Measurements from ENCODE around the gene RIMBP2.
"Not testable (repeated sequence)": the region's sequence is repeated elsewhere in the genome, so short reads cannot be mapped to it uniquely, and the experiment has no call there.

The RIMBP2 gene

DNA sequence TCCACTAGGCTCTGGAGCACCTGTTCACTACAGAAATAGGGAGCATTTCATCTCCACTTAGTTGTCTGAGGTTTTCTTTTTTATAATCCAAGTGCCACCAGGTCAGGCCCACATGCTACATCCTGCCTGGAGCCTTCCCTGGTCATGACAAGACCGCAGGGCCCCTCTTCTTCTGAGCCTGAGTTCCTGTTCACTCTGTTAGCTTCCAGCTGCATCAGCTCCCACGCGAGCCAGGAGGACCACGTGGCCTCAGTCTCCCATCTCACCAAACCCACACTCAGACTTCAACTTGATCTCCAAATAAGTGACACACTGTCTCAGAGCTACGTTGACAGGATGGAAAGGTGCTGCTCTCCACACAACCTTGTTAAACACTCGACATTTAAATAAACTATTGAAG, 21.0 kb downstream of the RIMBP2 start:
- Histone ChIP-seq H4K91ac (ENCODE audit: low read depth, low read length, poor library complexity) (no peak overlapping the region), H2AK5ac (ENCODE audit: low read depth, low read length) (no peak overlapping the region), H3K9ac (ENCODE audit: low read depth, low read length, poor library complexity) (no peak overlapping the region), H4K8ac (ENCODE audit: low read depth, low read length) (no peak overlapping the region), H3K23ac (ENCODE audit: low read depth, low read length, poor library complexity) (no peak overlapping the region), H3K27me3 (ENCODE audit: control insufficient read depth in 3 of 3, insufficient read depth in 3 of 3, low read depth in 1 of 3, low read length in 3 of 3) (peaks cover 0 to 13% (median 0%) of the 10 kb centered on the region in 3 experiments), H3K4me3 (ENCODE audit: low read length in 2 of 2) (no peak overlapping the region), H2BK120ac (ENCODE audit: low read depth, low read length) (no peak overlapping the region), H3K27ac (replicated peaks; ENCODE audit: low read length) (no peak overlapping the region), H2BK15ac (ENCODE audit: low read length) (no peak overlapping the region), H2BK5ac (ENCODE audit: low read length) (no peak overlapping the region), H3K9me3 (replicated peaks in 1 of 2; ENCODE audit: control insufficient read depth in 2 of 2, insufficient read depth in 1 of 2, low read depth in 1 of 2, low read length in 2 of 2) (peaks cover 0 to 7% of the 10 kb centered on the region in 2 donors), H3K4ac (ENCODE audit: low read length) (no peak overlapping the region), H3K18ac (ENCODE audit: low read length) (no peak overlapping the region), H3K4me1 (ENCODE audit: control insufficient read depth in 2 of 2, insufficient read depth in 1 of 2, low read depth in 1 of 2, low read length in 2 of 2) (peaks cover 0 to 15% of the 10 kb centered on the region in 2 donors), H3K36me3 (replicated peaks in 1 of 2; ENCODE audit: control insufficient read depth in 2 of 2, insufficient read depth in 2 of 2, low read length in 2 of 2) (no peaks in the 10 kb centered on the region), H3K14ac (ENCODE audit: low read length) (no peak overlapping the region), H2BK12ac (ENCODE audit: low read length) (no peak overlapping the region), H3K4me2 (ENCODE audit: insufficient read depth, low read length, poor library complexity, severe bottlenecking) (no peak overlapping the region), H3K79me1 (ENCODE audit: low read depth, low read length) (peaks cover 2% of the 10 kb centered on the region), H2AFZ (ENCODE audit: low read length) (no peak overlapping the region)
- no CpG with 5 or more reads among the region's 6 CpGs for WGBS, 2 donors (ENCODE audit: extremely low coverage in 2 of 2, insufficient read length in 2 of 2, insufficient replicate concordance in 1 of 2)
- DNase-seq (ENCODE audit: low spot score) = no peak

DNA sequence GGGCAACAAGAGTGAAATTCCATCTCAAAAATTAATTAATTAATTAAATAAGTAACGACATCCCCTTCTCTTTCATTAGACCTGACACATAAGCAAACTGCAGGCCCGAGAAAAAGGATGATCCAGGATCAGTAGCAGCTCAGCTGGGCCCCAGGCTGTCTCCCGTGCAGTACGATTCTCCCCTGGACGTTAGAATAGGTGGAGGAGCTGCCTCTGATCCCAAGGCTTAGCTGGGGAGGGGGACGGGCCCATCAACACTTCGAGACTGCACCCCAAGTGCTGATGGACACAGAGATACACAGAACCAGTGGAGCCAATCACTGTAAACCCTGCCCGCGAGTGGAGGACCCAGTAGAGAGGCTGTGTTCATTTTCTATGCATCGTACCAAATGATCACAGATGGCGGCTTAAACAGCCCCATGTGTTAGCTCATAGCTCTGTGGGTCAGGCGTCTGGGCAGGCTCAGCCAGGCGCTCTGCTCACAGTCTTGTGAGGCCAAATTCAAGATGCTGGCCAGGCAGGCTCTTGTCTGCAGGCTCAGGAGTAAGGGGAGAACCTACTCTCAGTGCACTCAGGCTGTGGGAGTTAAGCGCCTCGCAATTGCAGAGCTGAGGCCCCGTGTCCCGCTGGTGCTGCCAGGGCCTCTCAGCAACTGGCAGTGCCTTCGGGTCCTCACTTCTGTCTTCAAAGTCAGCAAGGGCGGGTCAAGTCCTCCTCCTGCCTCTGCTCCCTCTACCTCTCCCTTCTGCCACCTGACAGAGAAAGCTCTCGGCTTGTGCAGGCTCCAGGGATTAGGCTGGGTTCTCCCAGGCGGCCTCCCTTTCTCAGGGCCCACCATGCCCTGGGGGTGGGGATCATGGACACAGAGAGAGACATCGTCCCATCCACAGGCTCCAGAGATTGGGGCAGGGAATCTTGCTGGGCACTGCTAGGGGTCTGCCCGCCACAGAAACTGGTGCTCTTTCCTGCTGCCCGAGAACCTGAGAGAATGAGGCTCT, 26.4 kb downstream of the RIMBP2 start:
- Histone ChIP-seq H3K4me1 (ENCODE audit: control insufficient read depth in 2 of 2, insufficient read depth in 1 of 2, low read depth in 1 of 2, low read length in 2 of 2) (peaks cover 0 to 14% of the 10 kb centered on the region in 2 donors), H2BK12ac (ENCODE audit: low read length) (no peak overlapping the region), H3K9ac (ENCODE audit: low read depth, low read length, poor library complexity) (no peak overlapping the region), H2AFZ (ENCODE audit: low read length) (no peak overlapping the region), H3K23ac (ENCODE audit: low read depth, low read length, poor library complexity) (no peak overlapping the region), H2BK5ac (ENCODE audit: low read length) (no peak overlapping the region), H3K79me1 (ENCODE audit: low read depth, low read length) (peaks cover 3% of the 10 kb centered on the region), H3K4ac (ENCODE audit: low read length) (no peak overlapping the region), H3K9me3 (replicated peaks in 1 of 2; ENCODE audit: control insufficient read depth in 2 of 2, insufficient read depth in 1 of 2, low read depth in 1 of 2, low read length in 2 of 2) (peaks cover 0 to 4% of the 10 kb centered on the region in 2 donors), H4K91ac (ENCODE audit: low read depth, low read length, poor library complexity) (no peak overlapping the region), H2BK15ac (ENCODE audit: low read length) (peak overlapping the region; percentile 47), H3K4me3 (ENCODE audit: low read length in 2 of 2) (no peak overlapping the region), H3K18ac (ENCODE audit: low read length) (peak overlapping the region; percentile 11), H3K27me3 (ENCODE audit: control insufficient read depth in 3 of 3, insufficient read depth in 3 of 3, low read depth in 1 of 3, low read length in 3 of 3) (peaks cover 0 to 27% (median 0%) of the 10 kb centered on the region in 3 experiments), H4K8ac (ENCODE audit: low read depth, low read length) (no peak overlapping the region), H2BK120ac (ENCODE audit: low read depth, low read length) (no peak overlapping the region), H3K27ac (replicated peaks; ENCODE audit: low read length) (no peak overlapping the region), H3K14ac (ENCODE audit: low read length) (no peak overlapping the region), H3K36me3 (replicated peaks in 1 of 2; ENCODE audit: control insufficient read depth in 2 of 2, insufficient read depth in 2 of 2, low read length in 2 of 2) (no peaks in the 10 kb centered on the region), H3K4me2 (ENCODE audit: insufficient read depth, low read length, poor library complexity, severe bottlenecking) (no peak overlapping the region), H2AK5ac (ENCODE audit: low read depth, low read length) (no peak overlapping the region)
- no peak for DNase-seq (ENCODE audit: low spot score)
- WGBS, 2 donors (ENCODE audit: extremely low coverage in 2 of 2, insufficient read length in 2 of 2, insufficient replicate concordance in 1 of 2) = no CpG with 5 or more reads among the region's 24 CpGs

GRCh38 chr12:130688999-130689398, 27.1 kb downstream of the RIMBP2 start:
- Histone ChIP-seq H3K4me1 (ENCODE audit: control insufficient read depth in 2 of 2, insufficient read depth in 1 of 2, low read depth in 1 of 2, low read length in 2 of 2) (peaks cover 0 to 14% of the 10 kb centered on the region in 2 donors), H3K27me3 (ENCODE audit: control insufficient read depth in 3 of 3, insufficient read depth in 3 of 3, low read depth in 1 of 3, low read length in 3 of 3) (peaks cover 0 to 24% (median 0%) of the 10 kb centered on the region in 3 experiments)
- not testable (repeated sequence) for H3K18ac ChIP-seq (ENCODE audit: low read length); H4K91ac ChIP-seq (ENCODE audit: low read depth, low read length, poor library complexity); H2BK12ac ChIP-seq (ENCODE audit: low read length); H2AK5ac ChIP-seq (ENCODE audit: low read depth, low read length); H3K9ac ChIP-seq (ENCODE audit: low read depth, low read length, poor library complexity); H2BK15ac ChIP-seq (ENCODE audit: low read length); H3K4ac ChIP-seq (ENCODE audit: low read length); H3K36me3 ChIP-seq (replicated peaks in 1 of 2; ENCODE audit: control insufficient read depth in 2 of 2, insufficient read depth in 2 of 2, low read length in 2 of 2); H3K23ac ChIP-seq (ENCODE audit: low read depth, low read length, poor library complexity); H3K4me3 ChIP-seq (ENCODE audit: low read length in 2 of 2); H2AFZ ChIP-seq (ENCODE audit: low read length); H4K8ac ChIP-seq (ENCODE audit: low read depth, low read length); H3K4me2 ChIP-seq (ENCODE audit: insufficient read depth, low read length, poor library complexity, severe bottlenecking); H2BK120ac ChIP-seq (ENCODE audit: low read depth, low read length); DNase-seq (ENCODE audit: low spot score); H3K9me3 ChIP-seq (replicated peaks in 1 of 2; ENCODE audit: control insufficient read depth in 2 of 2, insufficient read depth in 1 of 2, low read depth in 1 of 2, low read length in 2 of 2); H3K14ac ChIP-seq (ENCODE audit: low read length); H2BK5ac ChIP-seq (ENCODE audit: low read length); H3K27ac ChIP-seq (replicated peaks; ENCODE audit: low read length); H3K79me1 ChIP-seq (ENCODE audit: low read depth, low read length)
- no CpG with 5 or more reads among the region's 16 CpGs for WGBS, 2 donors (ENCODE audit: extremely low coverage in 2 of 2, insufficient read length in 2 of 2, insufficient replicate concordance in 1 of 2)

Data from neuronal stem cell (in vitro differentiated cells).